ENCODE measurements around the gene NUDCD3.
"Not testable (repeated sequence)": the region's sequence is repeated elsewhere in the genome, so short reads cannot be mapped to it uniquely, and the experiment has no call there.

The NUDCD3 gene

DNA sequence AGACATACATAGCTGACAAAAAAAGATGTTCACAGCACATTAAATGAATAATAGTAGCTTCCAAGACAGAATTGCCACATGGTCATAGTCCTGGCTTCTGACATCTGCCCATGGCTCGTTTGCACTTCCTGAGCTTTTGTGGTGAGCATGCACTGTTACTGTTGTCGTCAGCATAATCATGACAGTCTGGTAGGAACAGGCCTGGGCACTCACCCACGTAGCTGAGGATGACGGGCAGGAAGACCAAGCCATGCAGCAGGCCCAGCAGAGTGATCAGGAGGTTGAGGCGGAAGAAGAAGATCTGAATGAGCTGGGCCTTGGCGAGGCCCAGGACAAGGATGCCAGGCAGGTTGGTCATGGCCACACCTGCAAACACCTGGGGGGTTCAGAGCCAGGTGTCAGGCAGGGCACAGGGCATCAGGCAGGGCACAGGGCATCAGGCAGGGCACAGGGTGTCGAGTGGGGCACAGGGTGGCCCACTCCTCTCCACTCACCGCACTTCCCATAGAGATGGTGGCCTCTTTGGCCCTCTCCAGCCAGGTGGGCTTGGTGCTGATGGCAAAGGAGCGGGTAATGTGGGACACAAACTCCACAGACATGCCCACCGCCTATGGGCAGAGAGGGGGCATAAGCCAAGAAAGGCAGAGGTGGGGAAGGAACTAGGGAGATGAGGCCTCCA lies 25.3 kb upstream of the NUDCD3 start:
- intact Hi-C loops (cut with DNase I; ENCODE audit: low total_unique reads), result no loop called here
- H3K4me1 ChIP-seq, result no peaks in the 10 kb centered on the region
- H3K9me3 ChIP-seq, result no peaks in the 10 kb centered on the region
- no peak overlapping the region for H3K27ac ChIP-seq
- no peaks in the 10 kb centered on the region for H3K27me3 ChIP-seq
- peaks cover 0 to 31% (median 0%) of the 10 kb centered on the region in 3 donors for H3K36me3 ChIP-seq
- DNase-seq, result no peak
- no peak overlapping the region for H3K4me3 ChIP-seq
- TF ChIP-seq, protein P1, sequence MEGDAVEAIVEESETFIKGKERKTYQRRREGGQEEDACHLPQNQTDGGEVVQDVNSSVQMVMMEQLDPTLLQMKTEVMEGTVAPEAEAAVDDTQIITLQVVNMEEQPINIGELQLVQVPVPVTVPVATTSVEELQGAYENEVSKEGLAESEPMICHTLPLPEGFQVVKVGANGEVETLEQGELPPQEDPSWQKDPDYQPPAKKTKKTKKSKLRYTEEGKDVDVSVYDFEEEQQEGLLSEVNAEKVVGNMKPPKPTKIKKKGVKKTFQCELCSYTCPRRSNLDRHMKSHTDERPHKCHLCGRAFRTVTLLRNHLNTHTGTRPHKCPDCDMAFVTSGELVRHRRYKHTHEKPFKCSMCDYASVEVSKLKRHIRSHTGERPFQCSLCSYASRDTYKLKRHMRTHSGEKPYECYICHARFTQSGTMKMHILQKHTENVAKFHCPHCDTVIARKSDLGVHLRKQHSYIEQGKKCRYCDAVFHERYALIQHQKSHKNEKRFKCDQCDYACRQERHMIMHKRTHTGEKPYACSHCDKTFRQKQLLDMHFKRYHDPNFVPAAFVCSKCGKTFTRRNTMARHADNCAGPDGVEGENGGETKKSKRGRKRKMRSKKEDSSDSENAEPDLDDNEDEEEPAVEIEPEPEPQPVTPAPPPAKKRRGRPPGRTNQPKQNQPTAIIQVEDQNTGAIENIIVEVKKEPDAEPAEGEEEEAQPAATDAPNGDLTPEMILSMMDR (IDR thresholded peaks at IDR 0.05), result no peak

DNA sequence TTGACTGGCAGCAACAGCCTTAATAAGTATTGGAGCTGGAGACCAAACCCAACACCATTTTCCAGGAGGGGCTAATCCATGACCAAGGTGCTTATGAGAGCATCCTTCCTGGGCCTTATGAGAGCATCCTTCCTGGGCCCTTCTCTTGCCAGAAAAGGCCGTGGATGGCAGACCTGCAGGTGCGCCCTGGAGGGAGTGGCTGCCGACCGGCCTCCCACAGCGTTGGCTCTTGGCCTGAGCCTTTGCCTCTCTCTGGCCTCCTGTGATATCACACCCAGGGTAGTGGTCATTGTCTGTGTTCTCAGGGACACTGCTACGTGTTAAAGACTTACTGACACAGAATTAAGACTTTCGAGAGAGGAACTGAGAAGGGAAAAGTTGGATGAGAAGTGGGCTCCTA lies 22.3 kb upstream of the NUDCD3 start:
- intact Hi-C loops (cut with DNase I; ENCODE audit: low total_unique reads), result no loop called here
- peaks cover 0 to 27% (median 0%) of the 10 kb centered on the region in 3 donors for H3K36me3 ChIP-seq
- H3K27ac ChIP-seq, result no peak overlapping the region
- H3K27me3 ChIP-seq, result peaks cover 0 to 4% of the 10 kb centered on the region in 2 donors
- no peaks in the 10 kb centered on the region for H3K4me1 ChIP-seq
- DNase-seq, result no peak
- TF ChIP-seq, protein P1 (IDR thresholded peaks at IDR 0.05), result no peak
- no peaks in the 10 kb centered on the region for H3K9me3 ChIP-seq
- no peak overlapping the region for H3K4me3 ChIP-seq

DNA sequence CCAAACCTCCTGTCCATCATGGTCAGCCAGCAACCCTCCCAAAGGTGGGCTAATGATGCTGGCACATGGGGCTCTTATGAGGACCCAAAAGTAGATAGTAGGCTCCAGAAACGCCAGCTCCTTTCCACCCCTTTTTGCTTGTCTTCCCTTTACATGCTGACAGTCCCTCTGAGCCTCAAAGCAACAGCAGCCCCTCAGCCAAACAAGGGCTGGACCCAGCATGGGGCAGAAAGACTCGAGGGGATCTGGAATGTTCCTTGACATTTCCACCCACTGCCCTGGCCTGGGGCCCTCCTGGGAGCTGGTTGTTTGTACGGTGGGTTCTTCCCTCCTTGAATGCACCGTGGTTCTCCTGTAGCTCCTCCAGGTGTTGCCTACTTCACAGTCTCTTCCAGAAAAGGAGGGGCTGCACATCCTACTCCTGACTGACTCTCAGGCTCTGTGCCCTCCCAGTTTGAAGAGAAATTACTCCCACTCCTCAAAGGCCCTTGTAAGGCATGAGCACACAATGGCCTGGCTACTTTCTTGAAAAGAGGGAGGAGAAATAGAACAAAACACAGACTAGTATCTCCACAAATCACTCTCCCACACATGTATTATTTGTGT lies 21.5 kb upstream of the NUDCD3 start:
- H3K4me3 ChIP-seq, result no peak overlapping the region
- H3K36me3 ChIP-seq, result peaks cover 0 to 27% (median 0%) of the 10 kb centered on the region in 3 donors
- TF ChIP-seq, protein P1 (IDR thresholded peaks at IDR 0.05), result no peak
- DNase-seq, result no peak
- no peaks in the 10 kb centered on the region for H3K4me1 ChIP-seq
- no peak overlapping the region for H3K27ac ChIP-seq
- H3K9me3 ChIP-seq, result no peaks in the 10 kb centered on the region
- intact Hi-C loops (cut with DNase I; ENCODE audit: low total_unique reads), result no loop called here
- peaks cover 0 to 6% of the 10 kb centered on the region in 2 donors for H3K27me3 ChIP-seq

DNA sequence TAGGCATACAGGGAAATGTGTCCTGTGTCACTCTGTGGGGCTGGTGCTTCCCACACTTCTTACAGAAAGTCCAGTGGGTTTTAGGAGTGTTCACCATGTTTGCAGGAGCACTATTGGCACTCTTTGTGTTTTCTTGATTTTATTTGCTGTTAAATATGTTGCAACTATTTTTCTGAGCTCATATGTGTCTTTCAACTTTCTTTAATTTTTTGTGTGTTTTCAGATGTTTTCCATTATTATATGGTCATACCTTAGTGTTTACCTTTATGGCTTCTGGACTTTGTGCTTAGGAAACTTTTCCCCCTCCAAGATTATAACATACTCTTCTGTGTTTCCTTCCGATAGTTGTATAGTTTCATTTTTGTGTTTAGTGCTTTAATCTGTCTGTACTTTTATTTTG lies 20.8 kb upstream of the NUDCD3 start:
- Histone ChIP-seq H3K27ac (no peak overlapping the region), H3K4me1 (no peaks in the 10 kb centered on the region), H3K27me3 (peaks cover 0 to 6% of the 10 kb centered on the region in 2 donors), H3K9me3 (no peaks in the 10 kb centered on the region), H3K4me3 (no peak overlapping the region), H3K36me3 (peaks cover 0 to 19% (median 0%) of the 10 kb centered on the region in 3 donors)
- TF ChIP-seq, protein P1 (IDR thresholded peaks at IDR 0.05), result no peak
- DNase-seq, result no peak
- intact Hi-C loops (cut with DNase I; ENCODE audit: low total_unique reads), result no loop called here

DNA sequence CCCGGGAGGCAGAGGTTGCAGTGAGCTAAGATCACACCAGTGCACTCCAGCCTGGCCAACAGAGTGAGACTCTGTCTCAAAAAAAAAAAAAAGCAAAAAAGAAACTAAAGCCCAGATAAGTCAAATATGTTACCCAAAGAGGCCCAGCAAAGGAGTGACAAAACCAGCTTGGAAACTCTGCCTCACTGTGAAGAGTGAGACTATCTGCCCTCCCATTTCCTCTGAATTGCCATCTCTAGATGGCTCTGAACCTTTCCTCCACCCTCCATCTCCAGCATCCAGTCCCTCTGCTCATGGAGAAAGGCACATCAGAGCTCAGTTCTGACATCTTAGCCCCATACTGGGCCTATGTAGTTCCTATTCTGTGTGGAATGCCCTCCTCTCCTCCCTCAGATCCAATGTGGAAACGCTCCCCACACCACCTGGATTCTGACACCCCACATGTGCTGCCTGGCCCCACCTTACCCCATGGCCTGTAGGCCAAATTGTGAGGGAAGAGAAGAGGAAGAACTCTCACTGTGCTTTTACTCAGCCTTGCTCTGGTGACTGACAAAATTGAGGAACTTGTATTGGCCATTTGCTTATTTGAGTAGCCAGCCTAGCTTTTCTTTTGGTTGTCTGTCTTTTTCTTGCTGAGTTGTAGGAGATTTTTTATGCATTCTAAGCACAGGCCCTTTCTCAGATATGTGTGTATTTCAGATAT lies 18.0 kb upstream of the NUDCD3 start:
- H3K4me1 ChIP-seq, result no peaks in the 10 kb centered on the region
- H3K9me3 ChIP-seq, result no peaks in the 10 kb centered on the region
- no peak overlapping the region for H3K27ac ChIP-seq
- TF ChIP-seq, protein P1 (IDR thresholded peaks at IDR 0.05), result no peak
- H3K27me3 ChIP-seq, result peaks cover 0 to 6% of the 10 kb centered on the region in 2 donors
- no peak for DNase-seq
- intact Hi-C loops (cut with DNase I; ENCODE audit: low total_unique reads), result no loop called here
- H3K36me3 ChIP-seq, result peaks cover 0 to 5% (median 0%) of the 10 kb centered on the region in 3 donors
- H3K4me3 ChIP-seq, result no peak overlapping the region

DNA sequence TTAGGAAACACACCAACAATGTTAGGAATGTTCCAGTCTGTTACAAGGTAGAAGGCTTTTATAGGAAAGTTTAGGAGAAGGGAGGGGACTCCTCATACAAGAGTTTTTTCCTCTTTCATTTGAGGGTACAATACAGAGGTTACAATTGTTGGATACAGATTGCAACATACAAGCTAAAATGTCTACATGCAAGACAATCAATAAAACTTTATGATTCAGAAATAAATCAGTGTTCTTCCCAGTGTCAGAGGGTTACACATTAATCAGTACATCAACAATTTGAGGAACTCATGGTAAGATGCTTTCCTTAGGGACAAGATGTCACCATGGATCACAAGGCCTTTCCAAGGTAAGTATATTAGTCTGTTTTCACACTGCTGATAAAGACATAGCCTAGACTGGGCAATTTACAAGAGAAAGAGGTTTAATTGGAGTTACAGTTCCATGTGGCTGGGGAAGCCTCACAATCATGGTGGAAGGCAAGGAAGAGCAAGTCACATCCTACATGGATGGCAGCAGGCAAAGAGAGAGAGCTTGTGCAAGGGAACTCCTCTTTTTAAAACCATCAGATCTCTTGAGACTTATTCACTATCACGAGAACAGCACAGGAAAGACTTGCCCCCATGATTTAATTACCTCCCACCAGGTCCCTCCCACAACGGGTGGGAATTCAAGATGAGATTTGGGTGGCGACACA lies 16.3 kb upstream of the NUDCD3 start:
- H3K9me3 ChIP-seq; H3K4me1 ChIP-seq; H3K4me3 ChIP-seq; H3K27ac ChIP-seq; H3K27me3 ChIP-seq; DNase-seq; H3K36me3 ChIP-seq; intact Hi-C loops (cut with DNase I; ENCODE audit: low total_unique reads): not testable (repeated sequence)

Data from tibial artery (tissue), 4 donors.